Mammary epithelial cell (primary cell): ENCODE measurements around the gene COPE.

ENCODE experiments used
- EZH2 ChIP-seq: IDR thresholded peaks from 2 replicates; pipeline ENCODE4 v1.6.1; 2012; ENCODE audit warnings: low read length, inconsistent platforms, borderline replicate concordance
- TF ChIP-seq, protein P1 (sequence below), 2 donors: IDR thresholded peaks in 1 of 2; conservative IDR thresholded peaks in 1 of 2; 2 replicates each; pipeline ENCODE4 v1.5.1; 2011 to 2012; ENCODE audit warnings: inconsistent platforms in 2 of 2, low read length in 2 of 2, mild to moderate bottlenecking in 2 of 2, control low read depth in 1 of 2, low read depth in 1 of 2; ENCODE audit not compliant: insufficient read depth in 1 of 2; ENCODE audit errors: extremely low read depth in 1 of 2

DNA sequence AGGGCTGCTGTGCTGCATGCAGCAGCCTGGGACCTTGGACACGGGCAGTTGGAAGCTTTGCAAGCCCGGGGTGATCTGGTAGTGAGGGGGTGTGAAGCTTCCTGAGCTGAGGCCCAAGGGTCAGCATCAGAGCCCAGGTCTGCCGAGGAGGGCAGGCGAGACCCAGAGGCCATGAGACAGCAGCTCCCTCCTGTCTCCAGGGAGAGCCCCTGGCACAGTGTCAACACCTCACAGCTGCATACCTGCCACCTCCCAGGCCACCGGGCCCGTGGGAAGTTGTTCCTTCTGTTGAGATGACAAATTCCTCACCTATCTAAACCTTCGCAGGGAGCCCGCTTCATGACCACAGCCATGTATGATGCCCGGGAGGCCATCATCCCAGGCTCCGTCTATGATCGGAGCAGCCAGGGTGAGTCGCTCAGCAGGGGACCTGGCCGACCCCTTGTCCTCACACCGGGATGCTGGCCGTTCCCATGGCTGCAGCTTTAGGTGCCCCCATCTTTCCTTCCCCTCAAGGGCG, 55.3 kb downstream of the COPE start:
- TF ChIP-seq, protein P1, sequence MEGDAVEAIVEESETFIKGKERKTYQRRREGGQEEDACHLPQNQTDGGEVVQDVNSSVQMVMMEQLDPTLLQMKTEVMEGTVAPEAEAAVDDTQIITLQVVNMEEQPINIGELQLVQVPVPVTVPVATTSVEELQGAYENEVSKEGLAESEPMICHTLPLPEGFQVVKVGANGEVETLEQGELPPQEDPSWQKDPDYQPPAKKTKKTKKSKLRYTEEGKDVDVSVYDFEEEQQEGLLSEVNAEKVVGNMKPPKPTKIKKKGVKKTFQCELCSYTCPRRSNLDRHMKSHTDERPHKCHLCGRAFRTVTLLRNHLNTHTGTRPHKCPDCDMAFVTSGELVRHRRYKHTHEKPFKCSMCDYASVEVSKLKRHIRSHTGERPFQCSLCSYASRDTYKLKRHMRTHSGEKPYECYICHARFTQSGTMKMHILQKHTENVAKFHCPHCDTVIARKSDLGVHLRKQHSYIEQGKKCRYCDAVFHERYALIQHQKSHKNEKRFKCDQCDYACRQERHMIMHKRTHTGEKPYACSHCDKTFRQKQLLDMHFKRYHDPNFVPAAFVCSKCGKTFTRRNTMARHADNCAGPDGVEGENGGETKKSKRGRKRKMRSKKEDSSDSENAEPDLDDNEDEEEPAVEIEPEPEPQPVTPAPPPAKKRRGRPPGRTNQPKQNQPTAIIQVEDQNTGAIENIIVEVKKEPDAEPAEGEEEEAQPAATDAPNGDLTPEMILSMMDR (conservative IDR thresholded peaks at IDR 0.05 in 1 of 2, IDR thresholded peaks at IDR 0.05 in 1 of 2; ENCODE audit: extremely low read depth in 1 of 2, insufficient read depth in 1 of 2, low read depth in 1 of 2, low read length in 2 of 2): no peak
- no peak for TF ChIP-seq EZH2
